GM12878 (cell line): ENCODE measurements around the gene CAST. TPM values are rescaled to one million over a fixed set of nuclear protein-coding genes. Genes with fewer than 3 reads are reported as not detected.

Source experiments
- CEBPB ChIP-seq, 2 experiments: fragments of 150-350 bp in 1 of 2; IDR thresholded peaks; 2 replicates each; pipeline ENCODE4 v1.6.1; 2012 to 2014; ENCODE audit warnings: low read depth in 2 of 2, low read length in 2 of 2, borderline replicate concordance in 1 of 2, inconsistent platforms in 1 of 2
- CEBPZ ChIP-seq: fragments of 150-350 bp; IDR thresholded peaks from 2 replicates; pipeline ENCODE4 v1.6.1; 2016; ENCODE audit warnings: low read depth, low read length
- NR2F1 ChIP-seq: fragments of 450-650 bp; conservative IDR thresholded peaks from 2 replicates; pipeline ENCODE4 v1.6.1; 2017; ENCODE audit warnings: mild to moderate bottlenecking
- RELA ChIP-seq: fragments of 450-650 bp; IDR thresholded peaks from 2 replicates; pipeline ENCODE4 v1.8.0; 2014; ENCODE audit warnings: borderline replicate concordance; ENCODE audit not compliant: partially characterized antibody
- TAF1 ChIP-seq: IDR thresholded peaks from 2 replicates; pipeline ENCODE4 v1.6.1; 2011; ENCODE audit warnings: mild to moderate bottlenecking, low read depth, low read length, borderline replicate concordance
- TBL1XR1 ChIP-seq: IDR thresholded peaks from 2 replicates; pipeline ENCODE4 v1.6.1; 2012; ENCODE audit warnings: low read depth, low read length, improper control_type of control experiment
- ZBED1 ChIP-seq: IDR thresholded peaks from 2 replicates; pipeline ENCODE4 v1.6.1; 2016; ENCODE audit warnings: borderline replicate concordance
- polyA plus RNA-seq, 11 experiments: library from polyadenylated mRNA; depleted of rRNA in 4 of 11; unstranded in 6 of 11; stranded (reverse) in 5 of 11; fragments of >200 nt; fragmentation: Nextera tagmentation in 4 of 11; fragmentation: Illumina TruSeq in 1 of 11; extraction: Ambion mirVana in 4 of 11; extraction: Trizol in 1 of 11; gene quantifications; 1 replicate in 1 of 11; 2 replicates in 10 of 11; pipeline versions ENCODE4 v1.2.1 to v1.2.3, GENCODE V29; 2011 to 2016; ENCODE audit warnings: inconsistent platforms in 2 of 11, missing spikeins in 2 of 11, low read depth in 1 of 11
- total RNA-seq, 4 experiments: library from RNA; depleted of rRNA in 3 of 4; stranded (reverse); fragments of >200 nt in 3 of 4; fragmentation: Illumina TruSeq in 1 of 4; extraction: Trizol in 1 of 4; gene quantifications; 2 replicates each; pipeline versions ENCODE4 v1.2.1 to v1.2.3, GENCODE V29; 2013 to 2021
- TF ChIP-seq, protein P1 (sequence below): IDR thresholded peaks from 2 replicates; pipeline ENCODE4 v1.6.1; 2012; ENCODE audit warnings: low read length, inconsistent platforms

The CAST gene
- total and polyA plus RNA-seq, 10 of the 15 experiments (the other 5 are each of a cell fraction or from before 2014, with no cell fraction given), result 31.7 to 140 (median 68.5) TPM

DNA sequence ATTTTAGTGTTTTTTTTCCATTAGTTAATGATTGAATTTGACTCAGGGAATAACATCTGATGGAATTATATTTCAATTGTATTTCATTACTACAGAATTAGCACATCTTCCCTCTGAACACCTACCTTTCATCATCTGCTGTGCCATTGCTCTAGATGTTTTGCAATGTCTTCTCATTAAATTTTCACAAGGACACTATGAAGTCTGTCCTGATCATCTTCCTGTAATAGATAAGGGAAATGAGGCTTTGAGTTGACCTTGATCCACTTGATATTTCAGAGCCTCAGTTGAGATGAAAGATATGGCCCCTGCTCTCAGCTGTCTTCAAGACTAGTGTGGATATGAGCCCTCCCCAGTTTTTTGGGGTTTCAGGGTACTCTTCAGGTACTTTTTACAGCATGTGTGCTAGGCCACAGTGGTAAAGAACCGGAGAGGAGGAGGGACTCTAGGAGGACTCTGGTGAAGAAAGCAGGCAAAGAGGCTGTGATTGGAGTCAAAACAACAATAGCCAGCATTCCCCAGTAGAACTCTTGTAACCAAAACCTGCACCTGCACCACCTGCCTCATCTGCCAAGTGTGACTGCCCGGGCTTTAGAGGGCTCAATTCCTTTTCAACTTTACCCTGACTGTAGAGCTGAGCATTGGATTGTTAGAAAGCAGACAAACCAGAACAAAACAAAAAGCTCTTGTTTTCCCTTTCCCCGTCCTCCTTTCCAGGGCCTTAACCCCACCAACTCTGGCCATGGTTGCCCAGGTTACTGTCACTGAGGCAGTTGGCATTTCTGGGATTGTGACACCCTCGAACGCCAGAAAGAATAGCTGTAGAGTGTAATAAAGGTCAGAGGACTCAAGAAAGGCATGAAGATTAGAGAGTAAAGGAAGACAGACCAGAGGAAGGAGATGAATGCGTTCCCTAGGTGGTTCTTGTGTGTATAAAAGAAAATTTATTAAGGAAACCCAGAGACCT lies 89.3 kb downstream of the CAST start (continued):
- TF ChIP-seq, protein P1, sequence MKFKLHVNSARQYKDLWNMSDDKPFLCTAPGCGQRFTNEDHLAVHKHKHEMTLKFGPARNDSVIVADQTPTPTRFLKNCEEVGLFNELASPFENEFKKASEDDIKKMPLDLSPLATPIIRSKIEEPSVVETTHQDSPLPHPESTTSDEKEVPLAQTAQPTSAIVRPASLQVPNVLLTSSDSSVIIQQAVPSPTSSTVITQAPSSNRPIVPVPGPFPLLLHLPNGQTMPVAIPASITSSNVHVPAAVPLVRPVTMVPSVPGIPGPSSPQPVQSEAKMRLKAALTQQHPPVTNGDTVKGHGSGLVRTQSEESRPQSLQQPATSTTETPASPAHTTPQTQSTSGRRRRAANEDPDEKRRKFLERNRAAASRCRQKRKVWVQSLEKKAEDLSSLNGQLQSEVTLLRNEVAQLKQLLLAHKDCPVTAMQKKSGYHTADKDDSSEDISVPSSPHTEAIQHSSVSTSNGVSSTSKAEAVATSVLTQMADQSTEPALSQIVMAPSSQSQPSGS, result no peak
- TF ChIP-seq ZBED1 (no peak), TBL1XR1 (no peak), RELA (no peak), TAF1 (no peak), NR2F1 (no peak), CEBPB (IDR thresholded peaks at IDR 0.05; ENCODE audit: borderline replicate concordance in 1 of 2, low read depth in 2 of 2, low read length in 2 of 2) (no peak), CEBPZ (no peak)
- TF ChIP-seq, all 136 proteins: peak for 0
